ENCODE results near the gene GPC6.

Gene GPC6

DNA sequence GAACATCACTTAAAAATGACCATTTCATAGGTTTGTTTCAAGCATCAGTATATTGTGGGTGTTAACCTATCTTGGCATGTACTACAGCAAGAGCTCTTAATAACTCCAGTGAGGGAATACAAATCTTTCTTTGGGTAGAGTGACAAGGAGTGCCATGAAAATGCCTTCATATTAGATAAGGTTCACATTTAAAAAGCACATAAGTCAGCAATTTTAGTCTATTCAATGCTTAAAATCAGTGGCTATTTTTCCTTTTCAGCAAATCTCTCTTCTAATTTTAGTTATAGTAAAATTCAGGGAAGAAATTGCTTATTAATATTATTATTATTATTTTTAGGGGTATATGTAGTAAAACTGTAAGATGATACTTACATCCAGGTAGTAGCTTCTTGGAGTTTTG is 291.1 kb downstream of the GPC6 start:
- DNase-seq: no peak

DNA sequence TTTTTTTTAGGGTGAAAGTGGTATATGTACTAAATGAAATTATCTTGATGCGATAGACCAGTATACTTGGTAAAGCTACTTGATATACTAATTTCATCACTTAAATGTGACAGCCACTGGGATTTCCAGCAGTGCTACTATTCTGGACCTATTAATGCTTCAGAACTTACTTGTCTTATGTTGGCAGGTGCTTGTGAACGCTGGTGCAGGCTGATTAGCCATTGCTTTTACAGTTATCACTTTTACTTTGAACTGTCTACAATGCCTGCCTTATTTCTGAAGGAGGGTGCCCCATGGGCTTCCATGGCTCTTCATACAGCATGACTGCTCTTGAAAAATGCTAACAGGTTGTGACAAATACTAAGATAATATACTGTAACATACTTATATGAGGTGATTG is 294.7 kb downstream of the GPC6 start:
- DNase-seq: no peak

GRCh38 chr13:93522501-93522900 is 295.9 kb downstream of the GPC6 start:
- no peak for DNase-seq

- DNase-seq: no peak
Measured at GRCh38 chr13:93525087-93525486, 298.5 kb downstream of the GPC6 start.

- DNase-seq: no peak
Measured at GRCh38 chr13:93527748-93528297, 301.2 kb downstream of the GPC6 start.

GRCh38 chr13:93529961-93530360 is 303.4 kb downstream of the GPC6 start:
- no peak for DNase-seq

- DNase-seq: no peak
Measured at GRCh38 chr13:93534181-93534700, 307.6 kb downstream of the GPC6 start.

DNA sequence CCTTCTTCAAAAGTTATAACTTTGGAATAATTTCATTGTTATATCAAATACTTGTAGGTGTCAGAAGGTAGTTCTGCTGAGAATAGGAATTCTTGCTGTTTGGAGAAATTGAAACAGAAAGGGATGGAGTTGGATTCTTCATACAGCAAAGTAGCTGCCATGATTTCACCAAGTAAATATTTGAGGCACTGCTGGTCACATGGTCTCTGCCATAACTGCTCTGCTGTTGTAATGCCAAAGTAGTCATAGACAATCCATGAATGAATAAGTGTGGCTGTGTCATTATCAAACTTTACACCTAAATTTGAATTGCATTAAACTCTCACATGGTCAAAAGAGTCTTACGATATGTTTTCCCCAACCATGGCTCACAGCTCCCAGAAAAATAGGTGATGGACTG is 308.6 kb downstream of the GPC6 start:
- DNase-seq: no peak

DNA sequence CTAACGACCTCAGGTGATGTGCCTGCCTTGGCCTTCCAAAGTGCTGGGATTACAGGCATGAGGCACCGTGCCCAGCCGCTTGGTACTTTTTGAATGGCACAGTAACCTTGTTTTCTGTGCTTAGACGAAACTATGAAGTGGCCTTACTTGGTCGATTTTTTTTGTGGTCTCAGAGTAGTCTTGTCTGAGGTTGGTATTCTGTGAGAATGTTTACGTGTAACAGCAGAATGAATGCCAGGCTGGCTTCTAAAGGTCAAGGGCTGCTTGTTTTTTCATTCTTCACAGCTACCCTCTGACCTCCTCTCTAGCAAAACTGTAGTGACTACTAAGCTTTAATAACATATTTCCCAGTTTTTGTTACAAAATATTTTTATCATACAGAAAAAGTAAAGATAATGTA is 313.3 kb downstream of the GPC6 start:
- DNase-seq: no peak

- DNase-seq: no peak
Measured at GRCh38 chr13:93547886-93548285, 321.3 kb downstream of the GPC6 start.

- no peak for DNase-seq
Measured at GRCh38 chr13:93549326-93550005, 322.9 kb downstream of the GPC6 start.

DNA sequence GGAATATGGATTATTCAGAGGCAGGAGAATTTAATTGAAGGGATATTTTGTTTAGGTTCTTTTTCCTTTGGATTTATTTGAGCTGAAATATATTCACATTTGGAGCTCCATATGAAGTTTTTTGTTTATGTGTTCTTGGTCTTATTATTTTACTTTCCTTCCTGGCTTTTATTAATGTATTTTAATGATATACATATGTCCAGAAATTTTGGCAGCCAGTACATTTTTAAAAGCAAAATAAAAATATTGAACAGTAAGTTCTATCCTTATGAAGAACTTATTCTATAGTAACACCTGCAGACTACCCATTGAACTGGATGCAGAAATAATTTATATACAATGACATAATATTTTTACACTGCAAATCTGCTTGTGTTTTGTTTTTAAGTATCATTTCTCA is 323.6 kb downstream of the GPC6 start:
- no peak for DNase-seq

DNA sequence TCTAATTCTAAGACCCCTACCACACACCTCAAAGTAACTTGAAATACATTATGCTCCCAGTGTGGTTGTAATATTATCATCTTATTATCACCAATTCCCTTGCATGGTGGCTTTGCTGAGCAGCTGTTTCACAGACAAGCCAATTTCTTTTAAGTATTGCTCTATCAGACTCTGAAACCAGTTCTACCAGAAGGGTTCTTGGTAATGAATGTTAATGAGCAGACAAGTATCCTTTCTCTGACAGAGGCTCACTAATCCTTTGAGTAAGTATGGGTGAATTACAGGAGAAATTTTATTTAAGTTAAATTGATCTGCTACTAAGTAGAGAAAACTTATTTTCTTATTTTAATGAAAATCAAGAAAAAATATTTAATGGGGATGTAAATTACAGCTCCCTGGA is 326.0 kb downstream of the GPC6 start:
- DNase-seq: no peak

DNA sequence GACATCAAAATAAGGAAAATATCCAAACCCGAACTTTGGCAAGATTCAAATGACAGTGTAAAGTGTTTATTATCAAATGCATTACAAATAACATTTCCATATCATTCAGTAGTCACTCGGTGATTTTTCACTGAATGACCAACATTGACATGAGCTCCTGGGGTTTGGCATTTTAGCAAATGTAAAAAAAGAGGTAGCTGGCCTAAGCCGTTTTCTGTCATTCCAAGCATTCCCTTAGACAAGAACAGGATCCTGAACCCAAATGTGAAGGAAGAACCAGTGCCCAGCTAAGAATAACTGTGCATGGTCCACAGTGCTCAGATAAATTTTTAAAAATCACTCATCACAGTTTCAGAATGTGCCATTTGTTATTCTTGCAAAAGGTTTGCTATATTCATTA is 327.9 kb downstream of the GPC6 start:
- no peak for DNase-seq

- no peak for DNase-seq
Measured at GRCh38 chr13:93558637-93559036, 332.0 kb downstream of the GPC6 start.

DNA sequence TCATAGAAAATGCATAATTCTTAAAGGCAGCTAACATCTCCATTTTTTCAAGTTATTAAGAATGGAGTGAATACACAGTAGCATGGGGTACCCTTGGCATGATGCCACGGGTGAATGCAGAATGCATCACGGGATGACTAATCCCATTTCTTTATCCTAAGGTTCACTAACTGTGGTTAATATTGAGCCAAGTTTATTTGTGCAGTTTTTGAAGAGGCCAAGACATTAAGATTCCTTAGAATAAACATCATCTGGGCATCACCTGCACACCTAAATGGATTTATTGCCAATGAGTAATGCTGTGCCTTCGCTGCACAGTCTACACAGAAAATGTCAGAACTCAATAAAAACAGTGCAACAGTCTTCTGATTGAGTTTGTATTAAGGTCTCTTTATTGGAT is 333.1 kb downstream of the GPC6 start:
- no peak for DNase-seq

DNA sequence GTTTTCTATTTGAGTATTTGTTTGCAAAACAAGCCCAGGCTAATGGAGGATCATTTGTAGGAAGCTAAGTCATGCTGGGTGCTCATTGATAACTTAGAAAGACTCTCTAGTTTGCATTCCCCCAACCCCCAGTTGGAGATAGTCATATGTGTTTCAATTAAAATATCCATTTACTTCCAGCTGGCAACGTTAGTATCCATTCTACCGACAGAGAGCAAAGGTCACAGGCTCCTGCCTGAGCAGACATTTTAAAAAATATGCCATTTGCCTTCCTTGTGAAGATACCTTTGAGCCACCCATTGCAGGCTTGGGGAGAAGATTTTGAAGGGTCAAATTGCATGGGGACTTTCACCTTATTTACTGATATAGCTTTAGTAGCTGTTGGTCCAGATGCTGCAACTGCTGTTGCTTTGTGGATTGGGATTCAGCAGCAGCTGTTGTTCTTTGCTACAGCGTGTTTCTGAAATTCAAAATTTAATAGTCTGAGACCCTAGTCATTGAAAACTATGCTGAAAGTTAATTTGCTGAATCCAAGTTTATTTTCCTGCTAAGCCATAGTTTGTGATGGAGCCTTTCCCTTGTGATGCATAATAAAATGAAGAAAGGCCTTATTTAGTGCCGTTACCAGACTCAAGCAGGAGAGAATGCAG is 335.1 kb downstream of the GPC6 start:
- no peak for DNase-seq

DNA sequence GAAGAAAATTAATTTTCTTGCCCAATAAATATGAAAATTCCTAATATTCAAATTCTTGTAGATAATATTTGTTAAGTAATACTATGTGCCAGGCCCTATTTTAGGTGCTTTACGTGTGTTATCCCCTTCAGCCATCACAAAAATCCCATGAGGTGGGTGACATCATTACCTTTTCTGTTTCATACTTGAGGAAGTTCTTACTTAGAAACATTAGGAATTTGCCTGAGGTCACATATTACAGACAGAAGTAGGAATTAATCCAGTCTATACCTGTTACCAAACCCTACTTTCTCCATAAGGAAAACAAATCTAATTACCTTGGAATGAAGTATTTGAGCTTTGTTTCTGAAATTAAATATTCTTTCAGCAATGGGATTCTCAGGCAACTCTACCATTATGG is 336.1 kb downstream of the GPC6 start:
- DNase-seq: no peak

DNA sequence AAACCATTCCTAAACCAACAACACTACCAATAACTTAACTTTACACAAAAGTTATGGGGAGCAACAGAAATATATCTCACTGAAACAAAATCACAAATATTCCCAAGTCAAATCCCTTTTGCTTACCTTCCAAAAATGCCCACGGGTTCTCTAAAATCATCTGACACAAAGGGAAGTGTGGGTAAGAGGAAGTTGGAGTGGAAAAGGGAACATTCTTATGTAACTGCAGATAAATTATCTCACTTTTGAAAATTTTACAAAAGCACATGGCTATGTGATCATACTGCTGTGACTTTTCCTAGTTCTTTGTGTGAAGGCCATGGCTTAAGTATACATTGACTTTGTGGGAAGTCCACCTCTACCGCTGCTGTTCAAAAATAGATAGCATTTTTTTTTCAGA is 350.5 kb downstream of the GPC6 start:
- DNase-seq: peak; percentile 28

DNA sequence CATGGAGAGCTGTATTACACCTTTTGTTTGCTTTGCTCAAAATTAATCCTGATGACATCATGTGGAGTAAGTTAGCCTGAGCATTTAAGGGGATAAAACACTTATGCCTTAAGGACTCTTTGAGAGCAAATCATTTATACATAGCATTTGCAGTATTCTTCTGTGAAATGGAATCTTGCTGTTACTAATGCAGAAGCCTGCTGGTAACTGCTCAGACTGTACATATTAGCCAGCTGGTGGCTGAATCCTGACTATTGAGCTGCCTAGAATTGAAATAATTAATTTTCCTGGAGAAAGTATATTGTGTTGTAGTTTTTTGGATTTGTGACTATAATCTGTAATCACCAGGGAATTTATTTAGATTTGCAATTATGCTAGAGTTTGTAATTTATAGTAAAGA is 363.2 kb downstream of the GPC6 start:
- DNase-seq: no peak

- DNase-seq: no peak
Measured at GRCh38 chr13:93603043-93603442, 376.4 kb downstream of the GPC6 start.

DNA sequence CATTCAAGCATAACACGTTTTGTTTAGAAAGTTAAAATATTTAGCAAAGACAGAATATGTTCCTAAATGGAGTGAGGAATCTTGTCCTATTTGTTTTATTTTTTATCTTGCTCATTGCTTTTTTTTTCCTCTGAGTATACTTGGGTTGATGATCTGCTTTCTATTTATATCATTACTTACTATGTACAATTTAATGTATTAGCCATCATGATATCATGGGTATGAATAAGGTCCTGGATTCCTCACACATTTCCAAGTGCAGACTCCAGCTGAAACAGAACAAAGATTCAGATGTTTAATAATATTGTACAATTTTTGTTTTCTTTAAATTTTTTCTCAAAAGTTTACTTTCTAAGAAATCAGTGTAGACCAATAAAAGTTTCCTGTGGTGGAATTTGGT is 388.2 kb downstream of the GPC6 start:
- DNase-seq: no peak

DNA sequence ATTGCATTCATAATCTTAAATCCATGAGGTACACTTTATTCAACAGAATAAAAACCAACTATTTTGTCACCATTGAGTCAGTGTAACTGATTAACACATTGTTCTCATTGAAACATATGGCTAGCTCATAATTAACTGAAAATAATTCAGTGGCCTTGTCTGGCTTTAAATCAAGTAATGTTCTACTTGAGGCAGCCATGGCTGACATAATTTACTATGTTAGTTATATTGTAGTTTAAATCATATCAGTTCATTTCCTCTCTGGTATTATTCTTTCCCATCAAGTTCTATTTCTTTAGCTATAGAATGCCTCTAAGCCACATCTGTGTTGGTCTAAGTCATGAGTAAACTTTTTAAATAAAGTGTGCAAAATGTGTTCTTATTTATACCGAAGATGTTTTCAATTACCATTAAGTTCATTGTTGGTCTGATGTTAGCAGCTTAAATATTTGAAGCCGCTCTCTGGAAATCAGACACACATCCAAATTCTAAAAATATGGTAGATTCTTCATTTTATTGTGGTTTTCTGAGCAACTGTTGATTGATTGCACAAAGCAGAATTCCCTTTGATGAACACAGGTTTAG is 393.7 kb downstream of the GPC6 start:
- DNase-seq: no peak

DNA sequence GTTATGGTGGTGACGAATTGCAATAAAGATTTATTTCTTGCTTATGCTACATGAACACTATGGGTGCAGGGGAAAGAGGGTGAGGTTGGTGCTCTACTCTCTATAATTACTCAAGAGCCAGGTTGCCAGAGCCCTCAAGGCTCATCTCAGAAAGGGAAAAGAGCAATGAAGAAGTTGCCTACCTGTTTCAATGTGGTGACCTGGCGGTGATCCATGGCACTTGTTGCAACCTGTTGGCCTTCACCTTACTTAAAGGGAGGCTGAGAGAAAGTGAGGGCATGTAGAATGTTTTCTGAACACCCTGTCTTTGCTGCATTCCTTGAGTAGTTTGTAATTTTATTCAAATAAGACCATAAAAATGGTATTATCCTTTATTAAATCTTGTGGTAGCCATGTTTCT is 394.4 kb downstream of the GPC6 start:
- no peak for DNase-seq

All from inflammatory macrophage treated with lipopolysaccharide for 4 hours (primary cell).